Anterior cingulate cortex (tissue), 58 donors: Measurements from ENCODE around the gene DPEP3.
A peak's percentile ranks its signal among the peaks of the same experiment; 100 is the strongest.
"Not testable (repeated sequence)": the region's sequence is repeated elsewhere in the genome, so short reads cannot be mapped to it uniquely, and the experiment has no call there.

Experiments used
- DNase-seq, 58 donors: peaks; one replicate each; lab custom pipeline; 2025; lab: John Stamatoyannopoulos, UW

DPEP3 gene, protein sequence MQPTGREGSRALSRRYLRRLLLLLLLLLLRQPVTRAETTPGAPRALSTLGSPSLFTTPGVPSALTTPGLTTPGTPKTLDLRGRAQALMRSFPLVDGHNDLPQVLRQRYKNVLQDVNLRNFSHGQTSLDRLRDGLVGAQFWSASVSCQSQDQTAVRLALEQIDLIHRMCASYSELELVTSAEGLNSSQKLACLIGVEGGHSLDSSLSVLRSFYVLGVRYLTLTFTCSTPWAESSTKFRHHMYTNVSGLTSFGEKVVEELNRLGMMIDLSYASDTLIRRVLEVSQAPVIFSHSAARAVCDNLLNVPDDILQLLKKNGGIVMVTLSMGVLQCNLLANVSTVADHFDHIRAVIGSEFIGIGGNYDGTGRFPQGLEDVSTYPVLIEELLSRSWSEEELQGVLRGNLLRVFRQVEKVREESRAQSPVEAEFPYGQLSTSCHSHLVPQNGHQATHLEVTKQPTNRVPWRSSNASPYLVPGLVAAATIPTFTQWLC

DNA sequence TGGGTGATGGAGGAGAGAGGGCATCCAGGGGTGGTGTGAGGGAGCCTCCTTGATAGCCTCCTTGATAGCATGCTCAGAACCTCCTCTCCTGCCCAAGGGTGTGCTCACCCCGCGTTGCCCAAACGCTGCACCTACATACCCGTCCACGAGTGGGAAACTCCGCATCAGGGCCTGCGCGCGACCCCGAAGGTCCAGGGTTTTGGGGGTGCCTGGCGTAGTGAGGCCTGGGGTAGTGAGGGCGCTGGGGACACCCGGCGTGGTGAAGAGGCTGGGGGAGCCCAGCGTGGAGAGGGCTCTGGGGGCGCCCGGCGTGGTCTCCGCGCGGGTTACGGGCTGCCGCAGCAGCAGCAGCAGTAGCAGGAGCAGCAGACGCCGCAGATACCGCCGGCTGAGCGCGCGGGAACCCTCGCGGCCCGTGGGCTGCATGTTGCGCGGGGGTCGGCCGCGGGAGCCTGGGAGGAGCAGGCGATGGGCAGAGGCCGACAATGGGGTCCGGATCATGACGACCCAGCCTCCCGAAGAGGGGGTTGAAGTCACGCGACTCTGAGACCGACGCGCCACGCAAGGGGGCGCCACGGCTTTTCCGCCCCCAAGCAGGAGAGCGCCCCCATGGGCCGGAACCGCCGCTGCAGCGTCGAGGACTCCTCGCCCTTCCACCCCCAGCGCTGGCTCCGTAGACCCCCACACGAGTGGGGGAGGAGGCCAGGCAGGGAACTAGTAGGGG is at the start of gene DPEP3:
TSS of gene DPEP3 (minus strand) at position 545 of the 724 bp plus-strand sequence. CDS start at position 426, 119 bp downstream.
- DNase-seq = no peak

DNA sequence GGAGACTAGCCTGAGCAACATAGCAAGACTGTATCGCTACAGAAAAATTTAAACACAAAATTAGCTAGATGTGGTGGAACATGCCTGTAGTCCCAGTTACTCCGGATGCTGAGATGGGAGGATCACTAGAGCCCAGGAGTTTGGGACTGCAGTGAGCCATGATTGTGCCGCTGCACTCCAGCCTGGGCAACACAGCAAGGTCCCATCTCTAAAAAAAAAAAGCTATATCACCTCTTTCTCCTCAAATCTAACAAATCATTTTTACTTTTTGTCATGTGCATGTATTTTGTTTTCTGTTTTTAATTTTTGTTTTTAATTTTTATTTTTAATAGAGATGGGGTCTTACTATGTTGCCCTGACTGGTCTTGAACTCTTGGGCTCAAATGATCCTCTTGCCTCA is 48.7 kb upstream of the DPEP3 start:
- DNase-seq = no peak

DNA sequence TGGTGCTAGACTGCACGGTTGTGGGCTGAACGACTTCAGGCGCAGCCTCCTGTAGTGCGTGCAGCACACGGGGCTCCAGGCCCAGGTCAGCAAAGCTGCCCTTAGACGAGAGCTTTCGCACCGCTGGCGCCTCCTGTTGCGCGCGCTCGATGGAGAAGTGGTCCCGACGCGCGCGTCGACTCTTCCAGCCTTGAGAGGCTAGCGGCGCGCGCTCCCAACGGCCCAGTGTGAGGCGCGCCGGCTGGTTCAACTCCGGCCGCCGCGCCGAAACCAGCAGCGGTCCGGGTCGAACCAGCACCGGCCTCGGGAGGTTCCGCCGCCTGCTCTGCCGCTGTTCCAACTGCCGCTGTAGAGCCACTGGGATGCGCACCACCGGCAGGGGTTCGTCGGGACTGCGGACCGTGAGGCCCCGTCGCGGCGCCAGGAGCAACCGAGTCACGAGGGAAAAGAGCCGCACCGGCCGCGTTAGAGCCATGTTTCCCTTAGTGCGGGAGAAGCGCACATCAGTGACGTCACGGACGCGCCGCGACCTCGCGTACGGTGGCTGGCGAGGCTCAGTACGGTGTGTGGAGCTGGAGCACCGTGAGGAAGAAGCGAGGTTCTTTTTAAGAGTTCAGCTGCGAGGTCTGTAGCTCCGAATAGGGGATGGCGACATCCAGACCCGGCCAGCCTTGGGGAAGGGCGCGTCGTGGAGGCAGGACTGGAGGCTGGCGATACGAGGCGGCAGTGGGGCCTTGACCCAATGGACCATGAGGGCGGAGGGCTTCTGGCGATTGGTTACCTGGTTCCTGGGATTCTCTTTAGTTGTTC is 42.6 kb upstream of the DPEP3 start, which contains the start of the genes DDX28 and DUS2:
TSS of gene DDX28 (minus strand) at position 505 of the 810 bp plus-strand sequence. CDS start at position 475, 30 bp downstream.
TSS of gene DUS2 (plus strand) at position 557 of the 810 bp plus-strand sequence. CDS start 14,740 bp downstream, outside the sequence.
- peak in 57 of 58 donors; percentile 48 to 94 (median 86) for DNase-seq

DNA sequence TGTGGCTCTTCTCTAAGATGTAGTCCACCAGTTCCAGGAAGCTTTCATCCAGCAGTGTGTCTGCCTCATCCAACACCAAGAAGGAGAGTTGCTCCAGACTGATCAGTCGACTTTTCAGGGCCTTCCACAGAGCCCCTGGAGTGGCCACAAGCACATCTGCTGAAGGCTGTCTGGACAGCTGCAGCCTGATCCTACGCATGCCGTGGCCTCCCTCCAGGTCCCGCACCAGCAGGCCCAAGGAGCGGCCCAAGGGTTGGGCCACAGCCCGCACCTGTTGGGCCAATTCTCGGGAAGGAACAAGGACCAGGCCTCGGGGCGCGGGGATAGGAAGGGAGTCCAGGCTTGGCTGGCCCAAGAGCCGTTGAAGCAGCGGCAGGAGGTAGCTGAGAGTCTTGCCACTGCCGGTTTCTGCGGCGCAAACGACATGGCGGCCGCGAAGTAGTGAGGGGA is 42.0 kb upstream of the DPEP3 start:
- peak in 3 of 58 donors; percentile 29 to 42 (median 30) for DNase-seq

DNA sequence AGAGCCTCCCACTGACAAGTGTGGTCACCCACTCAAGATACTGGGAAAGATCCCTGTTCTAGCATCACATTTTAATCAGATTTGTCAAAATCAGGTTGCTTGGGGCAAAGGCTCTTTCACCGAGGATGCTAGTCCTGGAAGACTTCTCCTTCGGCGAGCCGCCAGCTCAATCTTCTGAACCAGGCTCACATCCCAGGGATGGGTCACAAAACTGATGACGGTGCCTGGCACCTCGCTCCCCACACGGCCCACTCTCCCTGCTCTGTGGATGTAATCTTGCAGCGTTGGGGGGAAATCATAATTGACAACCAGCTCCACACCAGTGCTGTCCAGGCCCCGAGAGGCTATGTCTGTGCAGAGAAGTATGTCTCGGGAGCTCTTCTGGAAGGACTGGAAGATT is 41.2 kb upstream of the DPEP3 start:
- no peak for DNase-seq

DNA sequence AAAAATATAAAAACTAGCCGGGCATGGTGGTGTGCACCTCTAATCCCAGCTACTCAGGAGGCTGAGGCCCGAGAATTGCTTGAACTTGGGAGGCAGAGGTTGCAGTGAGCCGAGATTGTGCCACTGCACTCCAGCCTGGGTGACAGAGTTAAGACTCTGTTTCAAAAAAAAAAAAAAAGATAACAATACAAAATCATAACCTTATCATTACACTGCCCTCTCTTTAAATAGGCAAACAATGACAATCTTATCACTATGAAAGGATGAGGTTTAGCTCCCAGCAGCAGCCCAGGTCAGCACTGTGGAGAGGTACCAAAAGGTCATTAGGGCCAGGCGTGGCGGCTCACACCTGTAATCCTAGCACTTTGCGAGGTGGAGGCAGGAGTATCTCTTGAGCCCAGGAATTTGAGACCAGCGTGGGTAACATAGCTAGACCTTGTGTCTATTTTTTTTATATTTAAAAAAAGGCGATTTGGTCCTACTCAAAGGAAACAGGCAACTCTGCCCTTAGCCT is 38.9 kb upstream of the DPEP3 start:
- no peak for DNase-seq

DNA sequence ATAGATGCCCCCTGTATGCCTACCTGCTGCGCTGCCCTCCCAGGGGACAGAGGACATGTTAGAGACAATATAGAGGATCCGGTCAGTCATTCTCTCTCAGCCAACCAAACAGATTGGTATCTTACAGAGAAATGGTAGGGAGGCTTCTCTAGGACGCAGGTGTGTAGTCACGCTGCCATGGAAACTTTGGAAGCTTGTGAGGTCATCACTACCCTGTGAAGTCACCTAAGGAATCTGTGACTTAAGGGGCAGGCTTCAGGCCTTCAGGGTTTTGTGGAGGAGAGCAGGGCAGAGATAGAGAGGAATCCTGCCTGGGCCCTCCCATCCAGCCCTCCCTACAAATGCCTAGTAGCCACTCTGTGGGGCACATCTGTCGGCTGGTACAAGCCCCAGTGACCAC is 35.4 kb upstream of the DPEP3 start, which contains the start of gene DPEP2NB:
TSS of gene DPEP2NB (minus strand) at position 231 of the 400 bp plus-strand sequence. CDS start at position 90, 141 bp downstream.
- no peak for DNase-seq

DNA sequence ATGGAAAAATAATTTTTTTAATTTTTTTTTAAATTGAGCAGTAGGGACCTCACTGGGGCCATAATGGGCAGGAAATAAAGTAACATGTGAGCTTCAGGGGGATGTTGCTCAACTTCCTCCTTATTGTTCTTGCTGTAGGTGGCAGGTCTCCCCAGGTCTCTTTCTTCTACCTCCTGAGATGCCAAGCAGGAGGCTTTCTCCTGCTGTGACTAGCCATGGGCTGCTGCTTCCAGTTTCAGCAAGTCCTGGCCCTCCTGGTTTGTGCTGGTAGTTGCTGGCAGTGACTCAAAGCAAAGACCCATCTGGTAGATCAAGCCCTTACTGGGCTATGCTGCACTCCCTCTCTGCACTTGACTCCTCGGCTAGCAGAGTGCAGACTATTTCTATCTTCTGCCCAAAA is 33.1 kb upstream of the DPEP3 start:
- DNase-seq = no peak

DNA sequence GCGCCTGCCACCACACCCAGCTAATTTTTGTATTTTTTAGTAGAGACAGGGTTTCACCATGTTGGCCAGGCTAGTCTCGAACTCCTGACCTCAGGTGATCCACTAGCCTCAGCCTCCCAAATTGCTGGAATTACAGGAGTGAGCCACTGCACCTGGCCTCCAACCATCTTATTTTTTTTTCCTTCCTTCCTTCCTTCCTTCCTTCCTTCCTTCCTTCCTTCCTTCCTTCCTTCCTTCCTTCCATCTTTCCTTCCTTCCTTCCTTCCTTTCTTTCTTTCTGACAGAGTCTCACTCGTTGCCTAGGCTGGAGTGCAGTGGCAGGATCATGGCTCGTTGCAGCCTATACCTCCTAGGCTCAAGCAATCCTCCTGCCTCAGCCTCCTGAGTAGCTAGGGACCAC is 29.6 kb upstream of the DPEP3 start:
- not testable (repeated sequence) for DNase-seq

DNA sequence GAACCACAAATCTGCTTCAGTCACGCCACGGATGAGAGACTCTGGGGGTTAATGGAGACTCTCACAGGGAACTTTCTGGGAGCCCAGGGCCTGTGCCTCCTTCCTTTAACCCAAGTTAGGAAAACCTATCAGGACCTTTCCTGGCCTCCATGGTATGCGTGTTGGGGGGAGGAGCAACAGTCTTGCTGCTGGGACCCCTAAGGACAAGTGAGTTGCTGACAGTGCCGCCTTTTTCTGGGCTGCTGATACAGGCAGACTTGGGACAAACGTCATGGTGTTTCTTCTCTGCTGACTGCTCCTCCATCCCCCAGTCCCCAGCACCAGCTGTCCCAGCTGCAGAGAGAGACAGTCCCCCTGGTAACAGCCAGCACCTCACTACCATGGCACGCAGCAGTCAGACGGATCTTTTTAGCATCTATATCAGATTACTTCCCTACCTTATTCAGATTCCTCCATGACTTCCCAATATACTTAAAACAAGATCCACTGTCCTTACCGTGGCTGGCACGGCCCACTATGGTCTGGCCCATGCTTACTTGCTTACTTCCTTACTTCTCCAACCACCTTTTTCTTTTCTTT is 28.9 kb upstream of the DPEP3 start:
- DNase-seq = no peak

DNA sequence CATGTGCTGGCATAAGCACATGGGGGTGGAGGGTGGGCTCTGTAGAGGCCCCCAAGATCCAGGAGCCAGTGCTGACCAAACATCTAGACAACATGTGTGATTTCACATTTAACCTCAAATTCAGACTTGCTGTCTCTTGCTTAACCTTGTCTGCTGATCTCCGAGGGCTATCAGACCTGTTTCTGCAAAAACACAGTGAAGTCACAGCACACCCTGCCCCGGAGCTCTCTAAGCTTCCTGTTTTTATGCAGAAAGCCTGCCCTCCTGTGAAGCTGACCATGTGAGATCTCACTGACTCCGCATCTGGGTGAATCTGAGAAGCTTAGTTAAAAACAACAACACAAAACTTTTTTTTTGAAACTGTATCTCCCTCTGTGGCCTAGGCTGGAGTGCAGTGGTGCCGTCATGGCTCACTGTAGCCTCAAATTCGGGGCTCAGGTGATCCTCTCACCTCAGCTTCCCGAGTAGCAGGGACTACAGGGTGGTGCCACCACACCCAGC is 25.5 kb upstream of the DPEP3 start:
- peak in 9 of 58 donors; percentile 2 to 45 (median 8) for DNase-seq

DNA sequence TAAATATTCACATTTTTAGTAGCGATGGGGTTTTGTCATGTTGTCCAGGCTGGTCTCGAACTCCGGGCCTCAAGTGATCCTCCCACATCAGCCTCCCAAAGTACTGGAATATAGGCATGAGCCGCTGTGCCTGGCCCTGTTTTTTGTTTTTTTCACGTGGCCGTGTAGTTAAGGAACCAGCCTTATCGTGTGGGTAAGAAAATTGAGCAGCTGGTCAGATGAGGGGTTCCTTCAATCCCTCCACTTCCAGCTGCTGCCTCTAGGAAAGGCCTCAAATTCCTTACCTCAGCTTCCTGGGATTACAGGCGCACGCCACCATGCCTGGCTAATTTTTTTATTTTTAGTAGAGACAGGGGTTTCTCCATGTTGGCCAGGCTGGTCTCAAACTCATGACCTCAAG is 24.9 kb upstream of the DPEP3 start:
- no peak for DNase-seq

DNA sequence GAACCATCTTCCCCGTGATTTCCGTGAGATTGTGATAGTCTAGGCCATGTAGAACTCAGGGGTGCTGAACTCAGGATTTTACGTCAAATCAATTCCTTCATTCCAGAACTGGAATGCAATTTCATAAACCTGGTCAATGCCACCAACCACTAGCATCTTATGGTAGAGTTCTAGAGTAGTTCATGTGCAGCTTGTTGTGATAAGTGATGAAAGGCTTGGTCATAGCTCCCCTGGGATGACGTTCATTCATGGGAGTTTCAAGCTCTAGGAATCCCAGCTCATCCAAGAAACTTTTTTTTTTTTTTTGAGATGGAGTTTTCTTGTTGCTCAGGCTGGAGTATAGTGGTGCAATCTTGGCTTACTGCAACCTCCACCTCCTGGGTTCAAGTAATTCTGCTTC is 22.7 kb upstream of the DPEP3 start:
- DNase-seq = no peak

DNA sequence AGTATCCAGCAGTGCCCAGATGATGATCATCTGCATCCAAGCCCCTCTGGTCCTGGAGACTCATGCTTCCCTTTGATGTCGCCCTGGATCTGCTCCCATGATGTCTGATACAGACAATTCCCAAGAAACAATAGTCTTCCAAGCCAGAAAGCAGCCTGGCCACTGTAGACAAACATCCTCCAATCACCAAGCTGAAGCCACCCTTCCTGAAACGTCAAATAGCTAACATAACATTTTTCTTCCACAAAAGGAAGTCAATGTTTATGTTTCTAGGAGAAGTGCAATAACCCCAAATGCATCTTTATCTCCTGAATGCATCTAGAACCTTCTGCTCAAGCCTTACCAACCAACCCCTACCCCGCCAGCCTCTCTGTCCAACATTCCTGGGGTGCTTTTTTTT is 20.2 kb upstream of the DPEP3 start:
- no peak for DNase-seq

DNA sequence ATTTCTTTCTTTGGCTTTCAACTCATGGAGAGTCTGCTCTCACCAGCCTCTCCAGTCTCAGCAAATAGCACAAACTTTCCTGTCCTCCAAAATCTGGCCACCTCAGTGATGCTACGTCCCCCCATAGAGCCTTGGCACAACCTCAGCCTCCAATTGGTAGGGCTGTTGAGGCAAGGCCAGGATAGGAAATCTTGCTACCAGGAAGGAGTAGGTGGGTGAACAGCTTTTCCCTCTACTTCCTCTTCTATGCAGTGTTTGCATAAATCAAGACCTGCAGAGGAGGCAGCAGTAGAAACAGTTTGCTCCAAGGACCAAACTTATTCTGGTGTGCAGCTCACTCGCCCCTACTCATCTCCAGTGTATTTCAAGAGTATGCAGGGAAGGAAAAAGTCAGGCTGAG is 19.7 kb upstream of the DPEP3 start:
- no peak for DNase-seq

DNA sequence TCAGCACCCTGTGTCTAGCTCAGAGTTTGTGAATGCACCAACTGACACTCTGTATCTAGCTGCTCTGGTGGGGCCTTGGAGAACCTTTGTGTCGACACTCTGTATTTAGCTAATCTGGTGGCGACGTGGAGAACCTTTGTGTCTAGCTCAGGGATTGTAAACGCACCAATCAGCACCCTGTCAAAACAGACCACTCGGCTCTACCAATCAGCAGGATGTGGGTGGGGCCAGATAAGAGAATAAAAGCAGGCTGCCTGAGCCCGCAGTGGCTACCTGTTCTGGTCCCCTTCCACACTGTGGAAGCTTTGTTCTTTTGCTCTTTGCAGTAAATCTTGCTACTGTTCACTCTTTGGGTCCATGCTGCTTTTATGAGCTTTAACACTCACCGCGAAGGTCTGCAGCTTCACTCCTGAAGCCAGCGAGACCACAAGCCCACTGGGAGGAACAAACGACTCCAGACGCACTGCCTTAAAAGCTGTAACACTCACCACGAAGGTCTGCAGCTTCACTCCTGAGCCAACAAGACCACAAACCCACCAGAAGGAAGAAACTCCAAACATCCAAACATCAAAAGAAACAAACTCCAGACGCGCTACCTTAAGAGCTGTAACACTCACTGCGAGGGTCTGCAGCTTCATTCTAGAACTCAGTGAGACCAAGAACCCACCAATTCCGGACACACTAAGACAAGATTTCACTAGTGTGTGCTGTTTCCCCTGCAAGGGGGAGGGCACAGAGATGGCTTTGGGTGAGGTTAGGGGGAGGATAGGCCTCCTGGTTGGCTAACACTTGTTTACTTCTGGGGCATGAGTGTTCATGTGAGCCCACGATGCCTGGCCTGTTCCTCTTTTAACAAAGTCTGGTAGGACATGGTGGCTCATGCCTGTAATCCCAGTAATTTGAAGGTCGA is 18.7 kb upstream of the DPEP3 start, which contains the start of gene DPEP2:
TSS of gene DPEP2 (minus strand) at position 706 of the 910 bp plus-strand sequence. CDS start 6,272 bp downstream, outside the sequence.
- peak in 6 of 58 donors; percentile 5 to 22 (median 10) for DNase-seq

DNA sequence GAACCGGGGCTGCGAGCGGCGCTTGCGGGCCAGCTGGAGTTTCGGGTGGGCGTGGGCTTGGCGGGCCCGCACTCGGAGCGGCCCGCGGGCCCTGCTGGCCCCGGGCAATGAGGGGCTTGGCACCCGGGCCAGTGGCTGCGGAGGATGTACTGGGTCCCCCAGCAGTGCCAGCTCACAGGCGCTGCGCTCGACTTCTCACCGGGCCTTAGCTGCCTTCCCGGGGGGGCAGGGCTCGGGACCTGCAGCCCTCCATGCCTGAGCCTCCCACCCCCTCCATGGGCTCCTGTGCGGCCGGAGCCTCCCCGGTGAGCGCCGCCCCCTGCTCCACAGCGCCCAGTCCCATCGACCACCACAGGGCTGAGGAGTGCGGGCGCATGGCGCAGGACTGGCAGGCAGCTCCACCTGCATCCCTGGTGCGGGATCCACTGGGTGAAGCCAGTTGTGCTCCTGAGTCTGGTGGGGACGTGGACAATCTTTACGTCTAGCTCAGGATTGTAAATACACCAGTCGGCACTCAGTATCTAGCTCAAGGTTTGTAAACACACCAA is 18.0 kb upstream of the DPEP3 start:
- not testable (repeated sequence) for DNase-seq

DNA sequence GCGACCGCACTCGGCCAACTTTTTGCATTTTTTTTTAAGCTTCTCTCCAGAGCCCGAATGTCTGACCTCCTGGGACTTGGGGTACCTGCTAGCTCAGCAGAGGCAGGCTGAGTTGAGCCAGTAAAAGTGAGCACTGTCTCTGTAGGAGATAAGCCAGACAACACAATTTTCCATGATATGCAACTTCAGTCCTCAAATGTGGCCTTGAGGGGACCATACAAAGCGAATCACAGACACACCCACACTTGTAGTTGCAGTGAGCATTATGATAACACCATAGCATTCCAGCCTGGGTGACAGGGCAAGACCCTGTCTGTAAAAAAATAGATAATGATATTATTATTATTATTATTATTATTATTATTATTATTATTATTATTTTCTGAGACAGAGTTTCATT is 16.4 kb upstream of the DPEP3 start:
- no peak for DNase-seq
